GM19240 (cell line): ENCODE measurements around the gene LEPROT.
"Not testable (repeated sequence)": the region's sequence is repeated elsewhere in the genome, so short reads cannot be mapped to it uniquely, and the experiment has no call there.

Experiments used
- DNase-seq: peaks from one replicate; pipeline ENCODE4 v3.0.0; 2011; ENCODE audit warnings: low spot score; ENCODE audit not compliant: insufficient read length

LEPROT gene

DNA sequence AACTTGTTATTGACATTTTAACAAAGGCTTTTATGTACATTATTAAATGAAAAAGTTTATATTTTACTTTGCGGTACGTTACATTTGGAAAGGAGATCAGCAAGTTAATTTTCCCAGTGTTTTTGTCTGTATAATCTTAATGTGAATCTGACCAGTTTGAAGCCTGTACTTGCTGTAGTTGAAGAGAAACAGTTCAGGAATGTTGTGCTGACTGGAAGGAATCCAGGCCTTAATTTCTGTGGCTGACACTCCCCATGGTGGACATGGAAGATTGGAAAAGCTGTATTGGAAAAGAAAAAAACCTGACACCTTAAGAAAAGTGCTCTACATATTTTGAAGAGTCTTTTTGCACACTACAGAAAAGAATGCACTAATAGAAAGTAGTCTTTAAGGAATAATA lies 15.5 kb downstream of the LEPROT start:
- DNase-seq: no peak

DNA sequence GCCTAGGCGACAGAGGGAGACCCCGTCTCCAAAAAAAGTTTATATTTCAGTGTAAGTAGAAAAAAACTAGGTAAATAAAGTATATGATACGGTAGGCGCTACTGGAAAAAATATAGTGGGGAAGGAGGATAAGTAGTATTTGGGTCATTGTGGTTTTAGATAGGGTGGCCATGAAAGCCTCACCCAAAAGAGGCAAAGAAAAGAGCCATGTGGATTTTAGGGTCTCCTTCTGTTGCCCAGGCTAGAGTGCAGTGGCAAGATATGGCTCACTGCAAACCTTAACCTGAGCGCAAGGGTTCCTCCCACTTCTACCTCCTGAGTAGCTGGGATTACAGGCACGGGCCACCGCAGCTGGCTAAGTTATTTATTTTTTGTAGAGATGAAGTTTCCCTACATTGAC lies 17.1 kb downstream of the LEPROT start:
- DNase-seq: no peak

DNA sequence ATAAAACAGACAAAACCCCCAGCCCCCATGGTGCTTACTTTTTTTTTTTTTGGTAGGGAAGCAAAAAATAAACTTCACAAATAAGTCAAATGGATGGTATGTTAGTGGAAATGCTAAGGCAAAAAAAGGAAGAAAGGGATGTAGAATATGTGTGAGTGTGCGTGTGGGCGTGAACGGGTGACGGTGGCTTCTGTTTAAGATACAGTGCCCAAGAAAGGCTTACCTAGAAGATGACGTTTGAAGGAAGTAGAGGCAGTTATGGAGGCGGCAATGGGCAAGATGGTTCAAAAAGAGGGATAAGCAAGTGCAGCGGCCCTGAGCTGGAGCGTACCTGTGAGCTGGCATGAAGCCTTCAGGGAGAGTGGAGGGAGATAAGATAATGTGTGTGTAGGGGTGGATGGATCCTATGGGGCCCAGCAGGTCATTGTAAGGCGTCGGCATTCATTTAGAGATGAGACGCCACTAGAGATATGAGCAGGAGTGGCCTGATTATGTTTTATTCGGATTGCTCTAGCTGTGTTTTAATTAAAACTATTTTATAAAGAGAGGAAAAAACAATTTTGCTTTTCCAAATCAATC lies 19.9 kb downstream of the LEPROT start:
- DNase-seq: no peak

DNA sequence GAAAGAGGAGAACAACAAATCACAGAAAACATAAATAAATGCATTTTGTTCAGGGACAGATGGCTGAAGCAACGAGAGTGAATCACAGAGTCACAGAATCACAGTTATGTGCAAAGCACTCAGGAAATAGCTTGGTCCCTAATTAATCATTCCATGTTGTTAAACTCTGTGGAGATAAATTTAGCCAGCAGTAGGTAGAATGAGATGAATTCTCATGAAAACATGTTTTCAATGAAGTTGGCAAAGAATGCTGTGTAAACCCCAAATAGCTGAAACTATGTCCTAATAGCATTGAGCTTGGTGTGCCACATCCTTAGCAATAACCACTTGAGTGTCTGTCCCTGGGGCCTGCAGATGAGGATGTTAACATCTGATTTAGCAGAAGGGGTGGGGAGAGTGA lies 20.4 kb downstream of the LEPROT start:
- DNase-seq: no peak

- no peak for DNase-seq
Measured at GRCh38 chr1:65441464-65441863, 21.0 kb downstream of the LEPROT start.

GRCh38 chr1:65442442-65442841 lies 22.0 kb downstream of the LEPROT start:
- no peak for DNase-seq

GRCh38 chr1:65443647-65444046 lies 23.2 kb downstream of the LEPROT start:
- no peak for DNase-seq

GRCh38 chr1:65444128-65444640 lies 23.7 kb downstream of the LEPROT start:
- no peak for DNase-seq

DNA sequence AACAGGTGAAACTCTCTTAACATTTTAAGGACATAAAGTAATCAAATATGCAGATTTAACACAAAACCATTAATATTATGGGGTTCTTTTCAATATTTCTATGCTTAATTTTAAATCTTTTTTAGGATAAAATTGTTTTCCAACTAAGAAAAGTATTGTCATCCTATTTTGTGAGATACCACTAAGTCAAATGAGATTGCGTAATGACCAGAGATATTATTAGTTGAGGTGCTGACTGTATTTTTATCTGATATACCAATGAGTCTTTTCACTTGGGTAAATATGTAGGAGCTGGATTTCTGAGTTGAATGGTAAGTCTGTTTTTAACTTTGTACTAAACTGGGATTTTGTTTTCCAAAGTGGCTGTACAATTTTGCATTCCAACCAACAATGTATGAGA lies 25.4 kb downstream of the LEPROT start:
- DNase-seq: no peak

DNA sequence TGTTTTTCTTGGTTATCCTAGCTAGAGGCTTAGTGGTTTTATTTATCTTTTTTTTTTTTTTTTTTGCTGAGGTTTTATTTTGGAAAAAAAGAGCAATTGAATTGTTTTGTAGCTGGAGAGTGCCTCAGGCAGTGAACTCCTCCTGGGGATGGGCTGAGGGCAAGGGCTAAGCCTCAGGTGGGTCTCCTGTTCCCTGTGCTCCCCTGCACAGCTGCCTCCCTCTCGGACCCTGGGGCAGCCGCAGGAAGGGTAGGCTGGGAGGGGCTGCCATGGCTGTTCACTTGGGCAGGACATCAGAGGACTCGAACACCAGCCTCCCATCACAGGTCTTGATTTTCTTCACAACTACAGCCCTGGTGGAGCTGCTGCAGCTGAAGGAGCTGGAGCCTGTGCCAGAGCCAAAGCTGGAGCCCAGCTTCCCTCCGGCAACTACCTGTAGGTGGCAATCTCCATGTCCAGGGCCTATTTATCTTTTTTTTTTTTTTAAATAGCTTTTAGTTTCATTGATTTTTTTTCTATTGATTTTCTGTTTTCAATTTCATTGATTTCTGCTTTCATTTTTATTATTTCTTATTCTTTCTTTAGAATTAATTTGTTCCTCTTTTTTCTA lies 28.9 kb downstream of the LEPROT start:
- no peak for DNase-seq

DNA sequence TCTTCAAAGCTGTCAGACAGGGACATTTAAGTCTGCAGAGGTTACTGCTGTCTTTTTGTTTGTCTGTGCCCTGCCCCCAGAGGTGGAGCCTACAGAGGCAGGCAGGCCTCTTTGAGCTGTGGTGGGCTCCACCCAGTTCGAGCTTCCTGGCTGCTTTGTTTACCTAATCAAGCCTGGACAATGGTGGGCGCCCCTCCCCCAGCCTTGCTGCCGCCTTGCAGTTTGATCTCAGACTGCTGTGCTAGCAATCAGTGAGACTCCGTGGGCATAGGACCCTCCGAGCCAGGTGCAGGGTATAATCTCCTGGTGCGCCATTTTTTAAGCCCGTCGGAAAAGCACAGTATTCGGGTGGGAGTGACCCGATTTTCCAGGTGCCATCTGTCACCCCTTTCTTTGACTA lies 35.2 kb downstream of the LEPROT start:
- not testable (repeated sequence) for DNase-seq

DNA sequence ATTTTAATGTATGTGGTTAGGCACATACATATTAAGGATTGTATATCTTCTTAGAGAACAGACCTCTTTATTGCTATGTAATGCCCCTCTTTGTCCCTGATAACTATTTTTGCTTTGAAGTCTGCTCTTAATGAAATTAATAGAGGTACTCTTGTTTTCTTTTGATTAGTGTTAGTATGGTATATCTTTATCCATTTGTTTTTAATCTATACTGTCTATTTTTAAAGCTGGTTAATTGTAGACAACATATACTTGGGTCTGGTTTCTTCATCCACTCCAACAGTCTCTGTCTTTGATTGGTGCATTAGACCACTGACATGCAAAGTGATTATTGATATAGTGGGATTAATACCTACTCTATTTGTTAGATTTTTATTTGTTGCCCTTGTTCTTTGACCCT lies 36.0 kb downstream of the LEPROT start:
- no peak for DNase-seq

DNA sequence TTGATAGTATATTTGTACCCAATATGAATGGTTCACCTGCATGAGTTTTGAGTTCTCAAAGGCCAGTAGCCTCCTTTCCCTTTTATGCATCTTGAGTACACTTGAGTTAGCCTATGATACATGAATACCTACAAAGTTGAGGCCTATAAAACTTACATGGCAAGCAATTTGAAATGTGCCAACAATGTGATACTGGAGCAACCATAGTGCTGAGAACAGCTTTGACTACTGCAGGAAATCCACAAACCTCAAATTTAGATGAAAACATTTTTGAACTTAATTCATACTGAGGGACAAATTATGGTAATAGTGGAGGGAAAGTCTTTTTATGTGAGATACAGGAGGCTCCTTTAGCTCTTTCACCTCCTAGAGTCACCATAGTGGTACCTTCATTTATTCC lies 37.4 kb downstream of the LEPROT start:
- DNase-seq: no peak

GRCh38 chr1:65458730-65459396 lies 38.4 kb downstream of the LEPROT start:
- DNase-seq: no peak

GRCh38 chr1:65459397-65459768 lies 38.9 kb downstream of the LEPROT start:
- DNase-seq: no peak

DNA sequence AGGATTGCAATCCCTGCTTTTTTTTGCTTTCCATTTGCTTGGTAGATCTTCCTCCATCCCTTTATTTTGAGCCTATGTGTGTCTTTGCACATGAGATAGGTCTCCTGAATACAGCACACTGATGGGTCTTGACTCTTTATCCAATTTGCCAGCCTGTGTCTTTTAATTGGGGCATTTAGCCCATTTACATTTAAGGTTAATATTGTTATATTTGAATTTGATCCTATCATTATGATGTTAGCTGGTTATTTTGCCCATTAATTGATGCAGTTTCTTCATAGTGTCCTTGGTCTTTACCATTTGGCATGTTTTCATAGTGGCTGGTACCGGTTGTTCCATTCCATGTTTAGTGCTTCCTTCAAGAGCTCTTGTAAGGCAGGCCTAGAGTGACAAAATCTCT lies 45.4 kb downstream of the LEPROT start:
- not testable (repeated sequence) for DNase-seq

- DNase-seq: no peak
Measured at GRCh38 chr1:65467536-65467935, 47.1 kb downstream of the LEPROT start.

GRCh38 chr1:65469126-65469888 lies 48.8 kb downstream of the LEPROT start:
- no peak for DNase-seq

GRCh38 chr1:65469889-65470340 lies 49.4 kb downstream of the LEPROT start:
- no peak for DNase-seq

- DNase-seq: no peak
Measured at GRCh38 chr1:65470766-65471165, 50.3 kb downstream of the LEPROT start.

GRCh38 chr1:65471213-65471833 lies 50.9 kb downstream of the LEPROT start:
- no peak for DNase-seq
